SK-N-MC (cell line): ENCODE results near the gene RHBDD3.

Experiments
- EZH2 ChIP-seq: fragments of 200-600 bp; sonication (generic); IDR thresholded peaks from one replicate; pipeline ENCODE4 v1.6.1; 2017; ENCODE audit warnings: antibody characterized with exemption
- FOXP2 ChIP-seq: optimal IDR thresholded peaks from 2 replicates; pipeline ENCODE3; 2011; ENCODE audit warnings: mild to moderate bottlenecking, moderate library complexity; ENCODE audit not compliant: insufficient read depth; ENCODE audit errors: extremely low read length, control extremely low read depth
- POLR2AphosphoS5 ChIP-seq: IDR thresholded peaks from 2 replicates; pipeline ENCODE4 v1.6.1; 2012; ENCODE audit warnings: mild to moderate bottlenecking, low read depth, low read length, borderline replicate concordance

- TF ChIP-seq EZH2 = no peak
- TF ChIP-seq POLR2AphosphoS5 = no peak
- TF ChIP-seq FOXP2 = no peak
Observed at GRCh38 chr22:29272624-29273023, 4.8 kb upstream of the RHBDD3 start.
